K562 (cell line): ENCODE data around the gene VIPR2.

Source experiments
- ARHGAP35 ChIP-seq: fragments of 450-650 bp; IDR thresholded peaks from 2 replicates; pipeline ENCODE4 v1.6.1; 2018; ENCODE audit not compliant: partially characterized antibody
- BCL6 ChIP-seq: fragments of 250-450 bp; sonication (Bioruptor Pico); IDR thresholded peaks from 2 replicates; pipeline ENCODE4 v1.4.0; 2020
- CC2D1A ChIP-seq: fragments of 450-650 bp; IDR thresholded peaks from 2 replicates; pipeline ENCODE4 v1.6.1; 2017; ENCODE audit warnings: mild to moderate bottlenecking
- CHD1 ChIP-seq: fragments of 200-600 bp; sonication (generic); IDR thresholded peaks from one replicate; pipeline ENCODE4 v1.6.1; 2012; ENCODE audit warnings: mild to moderate bottlenecking, moderate library complexity, low read length, inconsistent platforms
- CTCF ChIP-seq, 3 experiments: IDR thresholded peaks in 2 of 3; conservative IDR thresholded peaks in 1 of 3; 2 replicates each; pipeline ENCODE4 v1.5.1; 2011 to 2012; ENCODE audit warnings: low read length in 3 of 3, mild to moderate bottlenecking in 3 of 3, control low read depth in 2 of 3, improper control_type of control experiment in 1 of 3, inconsistent platforms in 1 of 3, low read depth in 1 of 3, mixed read lengths in 1 of 3, moderate library complexity in 1 of 3; ENCODE audit not compliant: insufficient read depth in 2 of 3
- ETV5 ChIP-seq: sonication (generic); formaldehyde crosslinking; IDR thresholded peaks from 2 replicates; pipeline ENCODE4 v1.4.0; 2020; ENCODE audit warnings: low read depth, mild to moderate bottlenecking, missing genetic modification reagents
- EZH2 ChIP-seq: IDR thresholded peaks from 2 replicates; pipeline ENCODE4 v1.6.1; 2012; ENCODE audit warnings: low read depth, mild to moderate bottlenecking, inconsistent platforms, low read length, borderline replicate concordance
- FOXJ3 ChIP-seq: sonication (generic); formaldehyde crosslinking; IDR thresholded peaks from 2 replicates; pipeline ENCODE4 v1.4.0; 2020; ENCODE audit warnings: mild to moderate bottlenecking, missing genetic modification reagents
- MTA3 ChIP-seq: fragments of 450-650 bp; formaldehyde crosslinking; IDR thresholded peaks from 2 replicates; pipeline ENCODE4 v1.6.1; 2017; ENCODE audit warnings: mild to moderate bottlenecking, borderline replicate concordance

DNA sequence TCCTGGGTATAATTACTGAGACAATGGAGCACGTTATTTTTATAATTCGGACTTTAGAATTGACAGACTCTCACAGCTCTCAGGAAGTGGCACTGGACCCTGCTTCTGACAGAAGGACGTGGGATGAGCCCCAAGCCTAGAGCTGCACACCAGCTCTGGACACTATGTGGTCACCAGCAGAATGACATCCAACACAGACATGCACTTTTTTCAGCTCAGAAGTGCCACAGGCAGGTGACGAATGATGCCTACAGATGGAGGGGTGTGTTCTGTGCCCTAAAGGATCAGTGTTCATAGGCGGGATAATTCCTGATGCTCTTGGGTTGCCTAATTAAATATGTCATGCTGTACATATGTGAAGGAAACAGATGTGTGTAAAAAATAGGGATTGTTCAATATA, 87.9 kb downstream of the VIPR2 start:
- TF ChIP-seq BCL6 (CRISPR knock-in tag) (no peak), EZH2 (no peak), CHD1 (no peak), CC2D1A (no peak), ETV5 (CRISPR knock-in tag) (no peak), CTCF (IDR thresholded peaks at IDR 0.05 in 2 of 3, conservative IDR thresholded peaks at IDR 0.05 in 1 of 3; ENCODE audit: insufficient read depth in 2 of 3, low read depth in 1 of 3, low read length in 3 of 3) (peak in 1 of 3 experiments; percentile 15; a peak in 1 of 6 replicates), FOXJ3 (no peak), ARHGAP35 (no peak), MTA3 (no peak)
